Measurements from ENCODE around the gene NKG7.

Gene NKG7

GRCh38 chr19:51389143-51389542 lies 16.7 kb upstream of the NKG7 start:
- DNase-seq, result no peak

DNA sequence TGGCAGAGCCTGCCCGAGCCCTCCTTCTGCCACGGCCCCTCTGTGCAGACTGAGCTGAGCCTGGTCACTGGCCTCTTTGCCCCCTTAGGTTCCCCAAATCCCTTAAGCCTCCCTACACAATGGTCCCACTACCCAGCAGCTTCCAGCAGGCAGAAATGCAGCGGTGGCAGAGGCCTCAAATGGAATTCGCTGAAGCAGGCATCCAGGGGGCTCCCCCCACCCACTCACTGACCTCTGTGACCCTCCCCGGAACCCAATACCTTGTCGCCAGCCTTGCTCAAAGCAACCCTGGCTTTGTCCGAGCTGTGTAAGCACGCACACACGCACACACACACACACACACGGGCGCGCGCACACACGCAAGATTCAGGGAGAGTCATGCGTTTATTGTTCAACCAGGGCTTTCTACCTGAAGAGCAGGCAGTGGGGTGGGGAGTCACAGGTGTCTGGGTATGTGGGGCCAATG lies 15.5 kb upstream of the NKG7 start, which contains the start of gene LIM2:
Gene LIM2, minus strand, starts transcription at position 51 of the 466 bp plus-strand sequence. CDS start 531 bp downstream, outside the sequence.
- DNase-seq, result no peak

GRCh38 chr19:51386882-51387520 lies 14.5 kb upstream of the NKG7 start:
- DNase-seq, result no peak

DNA sequence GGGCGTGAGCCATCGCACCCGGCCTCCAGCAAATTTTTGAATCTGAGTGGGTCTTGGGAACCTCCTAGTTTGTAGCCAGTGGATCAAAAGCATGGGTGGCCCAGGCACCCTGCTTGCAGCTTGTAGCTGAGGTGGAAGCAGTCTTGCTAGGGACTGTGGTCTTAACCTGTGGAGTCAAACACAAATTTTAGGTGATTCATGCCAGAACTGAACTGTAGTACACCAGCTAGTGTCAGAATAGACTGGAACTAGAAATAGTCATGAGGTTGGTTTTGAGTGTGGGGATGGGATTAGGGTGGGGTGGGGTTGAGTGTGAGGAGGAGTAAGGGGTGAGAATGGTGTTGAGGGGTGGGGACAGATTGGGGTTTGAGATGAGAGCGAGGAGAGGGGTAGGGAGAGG lies 9.6 kb upstream of the NKG7 start:
- DNase-seq, result no peak

DNA sequence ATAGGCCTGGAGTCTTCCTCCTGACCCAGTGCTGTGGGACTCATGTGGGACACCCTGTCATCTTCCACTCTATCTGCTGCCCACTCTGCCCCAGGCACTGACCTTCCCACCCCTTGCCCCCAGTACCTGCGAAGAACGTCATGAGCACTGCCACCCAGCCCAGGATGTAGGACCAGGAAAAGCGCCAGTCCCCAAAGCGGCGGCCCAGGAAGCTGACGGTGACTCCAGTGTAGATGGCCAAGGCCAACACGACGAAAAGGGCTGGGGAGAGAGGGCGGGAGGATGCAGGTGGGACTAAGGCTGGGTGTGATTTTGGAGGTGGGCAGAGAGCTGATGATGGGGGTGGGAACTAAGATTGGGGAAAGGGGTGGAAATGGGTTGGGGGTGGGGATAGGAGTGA lies 7.9 kb upstream of the NKG7 start:
- DNase-seq, result no peak

- DNase-seq, result no peak
Observed at GRCh38 chr19:51377422-51377821, 5.0 kb upstream of the NKG7 start.

- DNase-seq, result peak; percentile 34
Observed at GRCh38 chr19:51375504-51376221, 3.2 kb upstream of the NKG7 start.

GRCh38 chr19:51372021-51372648 lies 319 bp downstream of the NKG7 start:
- DNase-seq, result no peak

GRCh38 chr19:51371186-51371690 lies 1.2 kb downstream of the NKG7 start:
- no peak for DNase-seq

DNA sequence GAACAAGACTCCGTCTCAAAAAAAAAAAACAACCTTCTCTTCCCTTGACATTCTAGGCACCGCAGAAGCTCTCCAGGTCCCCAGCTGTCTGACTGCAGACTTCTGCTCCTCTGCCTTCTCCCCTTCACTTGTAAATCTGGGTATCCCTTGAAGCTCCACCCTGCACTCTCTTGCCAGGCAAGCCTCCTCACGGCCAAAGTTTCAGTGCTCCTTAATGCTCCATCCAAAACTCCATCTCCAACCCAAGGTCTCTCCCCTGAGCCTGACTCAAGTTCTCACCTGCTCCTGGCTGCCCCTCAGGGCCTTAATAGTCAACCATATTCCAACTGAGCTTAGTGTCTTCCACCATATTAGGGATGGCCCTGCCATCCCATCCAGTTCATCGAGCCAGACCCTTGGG lies 2.2 kb downstream of the NKG7 start:
- DNase-seq, result no peak

- peak; percentile 38 for DNase-seq
Observed at GRCh38 chr19:51368366-51369282, 3.8 kb downstream of the NKG7 start, which contains the start of gene CLDND2. TSS of gene CLDND2 (minus strand) at chr19:51369003. CDS start at chr19:51368577, 426 bp downstream.

DNA sequence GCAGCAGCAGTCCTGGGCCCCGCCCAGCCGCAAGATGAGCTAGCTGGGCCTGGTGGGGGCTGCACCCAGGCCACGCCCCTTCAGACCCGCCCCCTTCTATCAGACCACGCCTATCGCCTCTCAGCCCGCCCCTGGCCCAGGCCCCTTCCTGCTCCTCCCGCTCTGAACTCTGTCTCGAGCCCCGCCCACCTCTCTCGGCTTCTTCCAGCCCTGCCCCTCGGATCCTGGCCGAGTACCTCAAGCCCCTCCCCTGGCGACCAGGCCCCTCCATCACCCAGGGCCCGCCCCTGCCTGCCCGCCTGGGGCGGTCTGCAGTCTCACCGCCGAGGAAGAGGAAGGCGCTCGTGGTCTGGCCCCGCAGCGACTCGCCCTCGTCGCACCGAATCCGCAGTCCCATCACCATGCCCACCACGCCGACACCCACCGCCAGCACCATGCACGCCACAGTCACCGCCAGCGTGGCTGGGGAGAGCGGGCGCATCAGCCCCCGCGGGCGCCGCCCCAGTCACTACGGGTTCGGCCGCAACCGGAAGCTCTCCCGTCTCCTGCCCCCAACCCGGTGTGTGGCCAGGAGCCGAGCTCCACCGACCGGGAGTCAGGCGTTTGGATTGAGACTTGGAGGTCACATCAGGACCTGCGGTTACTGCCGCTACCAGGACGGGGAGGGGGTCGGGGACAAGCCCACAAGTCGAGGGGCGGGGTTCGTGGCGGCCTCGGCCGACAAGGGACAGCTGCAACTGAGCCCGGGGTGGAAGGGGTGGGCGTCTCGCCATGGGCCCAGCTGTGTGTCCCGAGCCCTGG lies 4.7 kb downstream of the NKG7 start:
- DNase-seq, result peak; percentile 99

- no peak for DNase-seq
Observed at GRCh38 chr19:51367255-51367564, 5.2 kb downstream of the NKG7 start.

GRCh38 chr19:51366389-51367254 lies 5.8 kb downstream of the NKG7 start:
- peak; percentile 99 for DNase-seq

GRCh38 chr19:51365965-51366388 lies 6.5 kb downstream of the NKG7 start, which contains the start of gene ETFB:
TSS of gene ETFB (minus strand) at chr19:51366388. CDS start at chr19:51366326, 62 bp downstream.
- DNase-seq, result peak; percentile 51

- peak; percentile 61 for DNase-seq
Observed at GRCh38 chr19:51365211-51365964, 7.1 kb downstream of the NKG7 start.

- no peak for DNase-seq
Observed at GRCh38 chr19:51364200-51365106, 8.0 kb downstream of the NKG7 start.

DNA sequence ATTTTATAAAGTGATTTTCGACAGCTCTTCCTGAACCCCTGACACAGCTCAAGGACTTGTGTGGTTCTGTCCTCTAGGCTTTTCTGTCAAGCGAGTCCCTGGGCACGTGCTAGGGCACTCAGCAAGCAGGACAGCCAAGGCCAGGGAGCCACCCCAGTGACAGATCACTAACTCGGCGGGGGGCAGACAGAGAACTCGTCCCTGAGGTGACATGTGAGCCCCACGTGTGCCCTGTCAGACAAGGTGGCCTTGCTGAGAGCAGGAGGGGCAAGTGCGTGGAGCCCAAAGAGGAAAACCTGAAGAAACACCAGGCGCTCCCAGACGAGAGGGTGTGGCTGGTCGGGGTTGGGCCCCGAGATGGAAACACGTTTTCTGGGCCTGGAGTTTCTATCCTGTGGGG lies 11.2 kb downstream of the NKG7 start:
- no peak for DNase-seq

GRCh38 chr19:51359294-51359693 lies 13.2 kb downstream of the NKG7 start:
- no peak for DNase-seq

All from hematopoietic multipotent progenitor cell treated with erythropoietin and hydrocortisone succinate and interleukin-3 and kit ligand, for 6 days (in vitro differentiated cells).